DND-41 (cell line): ENCODE data around the gene RPL32.

Experiments used
- CTCF ChIP-seq: IDR thresholded peaks from 2 replicates; pipeline ENCODE4 v1.5.1; 2012; ENCODE audit warnings: borderline replicate concordance, low read length, moderate library complexity, mild to moderate bottlenecking; ENCODE audit not compliant: poor library complexity, severe bottlenecking; ENCODE audit errors: extremely low read depth
- EZH2 ChIP-seq: IDR thresholded peaks from 3 replicates; pipeline ENCODE4 v1.6.1; 2012; ENCODE audit warnings: borderline replicate concordance, low read depth, mild to moderate bottlenecking, moderate library complexity, low read length, inconsistent platforms; ENCODE audit not compliant: severe bottlenecking

- no peak for TF ChIP-seq CTCF
- no peak for TF ChIP-seq EZH2
Measured at GRCh38 chr3:12810013-12810780, 31.2 kb downstream of the RPL32 start.
